ENCODE results near the gene TNFSF15. TPM values are rescaled to one million over a fixed set of nuclear protein-coding genes. Genes with fewer than 3 reads are reported as not detected.

TNFSF15 gene
- total RNA-seq (2012; rRNA removed): under 0.01 and 0.18 TPM in 2 replicates
- 0.01 and 0.03 TPM in 2 replicates for polyA plus RNA-seq (2012; rRNA removed)
- polyA plus RNA-seq (2012; cell fraction: cytosol; rRNA removed): 0.01 TPM in 1 of 2 replicates, not detected in the other
- polyA plus RNA-seq (2012; cell fraction: nucleus; rRNA removed; ENCODE audit: low replicate concordance): 0.01 and 0.03 TPM in 2 replicates
- Bru-seq, nascent RNA: percentile 22 among the genes with signal in this experiment
- percentile 21 among the genes with signal in this experiment for BruChase-seq, experiment 1, labeled RNA remaining after a 6-hour chase
- percentile 28 among the genes with signal in this experiment for BruChase-seq, experiment 2, labeled RNA remaining after a 2-hour chase
- long read RNA-seq: 0 reads

DNA sequence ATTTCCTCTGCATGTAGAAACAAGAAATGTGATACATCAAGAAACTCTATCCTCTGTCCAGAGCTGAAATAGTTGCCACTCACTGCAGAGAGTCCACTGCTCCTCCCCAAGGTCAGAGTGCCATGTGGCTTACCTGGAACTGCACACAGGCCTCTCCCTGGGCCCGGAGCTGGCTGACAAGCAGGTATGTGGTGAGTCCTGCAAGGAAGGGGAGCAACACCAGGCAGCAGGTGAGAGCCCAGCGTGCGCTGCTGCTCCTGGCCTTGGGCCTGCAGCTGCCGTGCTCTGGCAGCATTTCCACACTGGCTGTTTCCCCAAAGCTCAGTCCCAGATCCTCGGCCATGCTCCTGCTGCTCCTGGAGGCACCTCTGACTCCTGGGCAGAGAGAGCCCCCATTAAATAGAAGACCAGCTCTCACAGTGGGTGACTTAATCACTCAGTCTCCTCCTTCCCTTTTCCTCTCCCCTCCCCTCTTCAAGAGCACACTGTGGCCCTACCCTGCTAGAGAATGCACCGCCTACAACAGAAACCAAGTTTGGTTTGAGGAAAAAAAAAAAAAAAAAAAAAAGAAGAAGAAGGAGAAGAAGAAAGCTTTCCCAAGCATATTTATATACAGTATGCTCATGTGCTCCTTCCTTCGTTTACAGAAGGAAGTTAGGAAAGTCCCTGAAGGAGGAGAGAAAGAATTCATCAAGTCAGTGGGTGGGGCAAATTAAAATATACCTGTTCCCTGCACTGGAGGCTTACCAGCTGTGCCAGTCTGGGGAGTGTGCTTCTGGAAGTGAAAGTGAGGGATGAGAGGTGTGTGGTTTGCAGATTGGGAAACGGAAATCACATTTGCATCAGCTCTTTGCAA, at the start of gene TNFSF15:
Gene TNFSF15, minus strand, starts transcription at position 370 of the 856 bp plus-strand sequence. Its CDS starts 27 bp downstream, at position 343.
- ATAC-seq (ENCODE audit: low read depth) (peak; percentile 60), DNase-seq (peak; percentile 44)
- no peak within 1 kb of the TSS for H3K4me3 ChIP-seq (ENCODE audit: insufficient read depth, low read depth, low read length)
- H2AFZ ChIP-seq (replicated peaks; ENCODE audit: low read length, poor library complexity): peak within 1 kb of the TSS; percentile 61
- H4K5ac ChIP-seq (ENCODE audit: low read depth, low read length): no peak within 1 kb of the TSS
- peak within 1 kb of the TSS; percentile 51; the same call in 1 of the 2 replicates for H3K4ac ChIP-seq (ENCODE audit: low read depth, low read length)
- peaks cover 15% of the 10 kb centered on the region for H3K4me1 ChIP-seq (ENCODE audit: control insufficient read depth, insufficient read depth, low read length)
- POLR2A ChIA-PET (ENCODE audit: unreplicated experiment): interaction anchor here (0.6 kb wide), 1 partner anchor 1445 kb away, joined by 9 read pairs; no protein-coding TSS in a partner anchor
- CTCF ChIA-PET: interaction anchor here (0.6 to 2.8 kb wide), 2 partner anchors 101 to 243 kb away, joined by 5 to 8 read pairs; no protein-coding TSS in a partner anchor
- no peak within 1 kb of the TSS for H2BK15ac ChIP-seq (ENCODE audit: low read depth, low read length)
- BruUV-seq (replicated peaks): no TSS peak
- peak within 1 kb of the TSS; percentile 54 for H2BK20ac ChIP-seq (ENCODE audit: low read depth, low read length)
- no peak within 1 kb of the TSS for H2AK9ac ChIP-seq (replicated peaks; ENCODE audit: low read depth, low read length, poor library complexity)
- H3K56ac ChIP-seq (ENCODE audit: extremely low read depth, insufficient read depth, low read length): no peak within 1 kb of the TSS
- 0 out of 2 replicates have a peak within 1 kb of the TSS, but pooled peaks have one; percentile 13 for H2AK5ac ChIP-seq (ENCODE audit: low read depth, low read length)
- H3K4me2 ChIP-seq (ENCODE audit: low read depth, low read length): peak within 1 kb of the TSS; percentile 22; the same call in 1 of the 2 replicates
- in situ Hi-C loops (cut with MboI; ENCODE audit: low sequenced_read_pairs) (no loop called here), intact Hi-C loops (cut with micrococcal nuclease) (no loop called here), dilution Hi-C loops (cut with HindIII; ENCODE audit: low sequenced_read_pairs, unreplicated experiment) (no loop called here)
- no peak within 1 kb of the TSS; the same call in 1 of the 2 replicates for H3K23ac ChIP-seq (ENCODE audit: low read depth, low read length)
- peaks cover 4% of the 10 kb centered on the region; the same call in 1 of the 2 replicates for H4K20me1 ChIP-seq (ENCODE audit: insufficient read depth, low read length)
- H3K18ac ChIP-seq (ENCODE audit: low read depth, low read length): no peak within 1 kb of the TSS
- no peaks in the 10 kb centered on the region for H3K79me1 ChIP-seq (ENCODE audit: low read depth in 1 of 2, low read length in 2 of 2)
- H2BK5ac ChIP-seq (ENCODE audit: low read depth, low read length, poor library complexity, severe bottlenecking): no peak within 1 kb of the TSS
- WGBS, 2 experiments (ENCODE audit: extremely low coverage in 2 of 2, insufficient read length in 1 of 2): 58% methylated on average over 4 of the region's 8 CpGs; no CpG with 5 or more reads in 1 of the 2 experiments
- H3K9me3 ChIP-seq (ENCODE audit: control insufficient read depth, insufficient read depth, low read length): no peaks in the 10 kb centered on the region
- H3K27me3 ChIP-seq (ENCODE audit: control insufficient read depth, insufficient read depth, low read length): peaks cover 6% of the 10 kb centered on the region
- no peak within 1 kb of the TSS; a peak in 1 of 4 replicates for H4K8ac ChIP-seq (ENCODE audit: low read depth in 2 of 2, low read length in 2 of 2)
- H3K9me1 ChIP-seq (ENCODE audit: insufficient read depth, low read length): peaks cover 10% of the 10 kb centered on the region
- no peaks in the 10 kb centered on the region for H3K36me3 ChIP-seq (ENCODE audit: control insufficient read depth, insufficient read depth, low read length)
- no peak within 1 kb of the TSS for H3K9ac ChIP-seq (ENCODE audit: low read depth, low read length)
- no peak within 1 kb of the TSS for H4K91ac ChIP-seq (ENCODE audit: insufficient read depth, low read depth, low read length)
- H3K27ac ChIP-seq (ENCODE audit: insufficient read depth, low read length): peak within 1 kb of the TSS; percentile 15; the same call in 1 of the 2 replicates
- H2BK120ac ChIP-seq (ENCODE audit: low read depth, low read length): no peak within 1 kb of the TSS
- H3K14ac ChIP-seq (replicated peaks; ENCODE audit: low read depth, low read length): peak within 1 kb of the TSS; percentile 10; the same call in 1 of the 2 replicates
- TF ChIP-seq, protein P1, sequence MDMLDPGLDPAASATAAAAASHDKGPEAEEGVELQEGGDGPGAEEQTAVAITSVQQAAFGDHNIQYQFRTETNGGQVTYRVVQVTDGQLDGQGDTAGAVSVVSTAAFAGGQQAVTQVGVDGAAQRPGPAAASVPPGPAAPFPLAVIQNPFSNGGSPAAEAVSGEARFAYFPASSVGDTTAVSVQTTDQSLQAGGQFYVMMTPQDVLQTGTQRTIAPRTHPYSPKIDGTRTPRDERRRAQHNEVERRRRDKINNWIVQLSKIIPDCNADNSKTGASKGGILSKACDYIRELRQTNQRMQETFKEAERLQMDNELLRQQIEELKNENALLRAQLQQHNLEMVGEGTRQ (IDR thresholded peaks at IDR 0.05; ENCODE audit: low read depth, low read length): no peak
- TF ChIP-seq RFX5 (IDR thresholded peaks at IDR 0.05; ENCODE audit: low read depth, low read length) (no peak), MAZ (IDR thresholded peaks at IDR 0.05; ENCODE audit: borderline replicate concordance, low read depth, low read length) (no peak), MXI1 (IDR thresholded peaks at IDR 0.05; ENCODE audit: borderline replicate concordance, low read depth, low read length) (no peak), NFE2L2 (IDR thresholded peaks at IDR 0.05; ENCODE audit: low read depth, low read length) (no peak), BHLHE40 (IDR thresholded peaks at IDR 0.05; ENCODE audit: low read depth, low read length) (no peak), SMC3 (IDR thresholded peaks at IDR 0.05; ENCODE audit: low read depth, low read length) (no peak), FOS (IDR thresholded peaks at IDR 0.05; ENCODE audit: low read depth, low read length) (no peak), POLR2A (IDR thresholded peaks at IDR 0.05; ENCODE audit: low read depth, low read length) (no peak)
- TF ChIP-seq, protein P2, sequence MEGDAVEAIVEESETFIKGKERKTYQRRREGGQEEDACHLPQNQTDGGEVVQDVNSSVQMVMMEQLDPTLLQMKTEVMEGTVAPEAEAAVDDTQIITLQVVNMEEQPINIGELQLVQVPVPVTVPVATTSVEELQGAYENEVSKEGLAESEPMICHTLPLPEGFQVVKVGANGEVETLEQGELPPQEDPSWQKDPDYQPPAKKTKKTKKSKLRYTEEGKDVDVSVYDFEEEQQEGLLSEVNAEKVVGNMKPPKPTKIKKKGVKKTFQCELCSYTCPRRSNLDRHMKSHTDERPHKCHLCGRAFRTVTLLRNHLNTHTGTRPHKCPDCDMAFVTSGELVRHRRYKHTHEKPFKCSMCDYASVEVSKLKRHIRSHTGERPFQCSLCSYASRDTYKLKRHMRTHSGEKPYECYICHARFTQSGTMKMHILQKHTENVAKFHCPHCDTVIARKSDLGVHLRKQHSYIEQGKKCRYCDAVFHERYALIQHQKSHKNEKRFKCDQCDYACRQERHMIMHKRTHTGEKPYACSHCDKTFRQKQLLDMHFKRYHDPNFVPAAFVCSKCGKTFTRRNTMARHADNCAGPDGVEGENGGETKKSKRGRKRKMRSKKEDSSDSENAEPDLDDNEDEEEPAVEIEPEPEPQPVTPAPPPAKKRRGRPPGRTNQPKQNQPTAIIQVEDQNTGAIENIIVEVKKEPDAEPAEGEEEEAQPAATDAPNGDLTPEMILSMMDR (conservative IDR thresholded peaks at IDR 0.05; ENCODE audit: low read depth, low read length): no peak
- TF ChIP-seq, protein P3, sequence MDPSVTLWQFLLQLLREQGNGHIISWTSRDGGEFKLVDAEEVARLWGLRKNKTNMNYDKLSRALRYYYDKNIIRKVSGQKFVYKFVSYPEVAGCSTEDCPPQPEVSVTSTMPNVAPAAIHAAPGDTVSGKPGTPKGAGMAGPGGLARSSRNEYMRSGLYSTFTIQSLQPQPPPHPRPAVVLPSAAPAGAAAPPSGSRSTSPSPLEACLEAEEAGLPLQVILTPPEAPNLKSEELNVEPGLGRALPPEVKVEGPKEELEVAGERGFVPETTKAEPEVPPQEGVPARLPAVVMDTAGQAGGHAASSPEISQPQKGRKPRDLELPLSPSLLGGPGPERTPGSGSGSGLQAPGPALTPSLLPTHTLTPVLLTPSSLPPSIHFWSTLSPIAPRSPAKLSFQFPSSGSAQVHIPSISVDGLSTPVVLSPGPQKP (IDR thresholded peaks at IDR 0.05; ENCODE audit: borderline replicate concordance, low read depth, low read length): no peak

All from IMR-90 (cell line).